Breast epithelium (tissue), 3 donors: ENCODE data around the gene BMP10.

ENCODE experiments used
- CTCF ChIP-seq, 3 donors: fragments of 450-650 bp; IDR thresholded peaks; one replicate each; pipeline ENCODE4 v1.5.1; 2016 to 2017; ENCODE audit warnings: antibody characterized with exemption in 3 of 3, mild to moderate bottlenecking in 3 of 3, moderate library complexity in 3 of 3
- POLR2A ChIP-seq: fragments of 450-650 bp; IDR thresholded peaks from one replicate; pipeline ENCODE4 v1.6.1; 2016; ENCODE audit warnings: antibody characterized with exemption, mild to moderate bottlenecking, moderate library complexity
- POLR2AphosphoS5 ChIP-seq, 3 donors: sonication (generic); formaldehyde crosslinking; IDR thresholded peaks; one replicate each; pipeline ENCODE4 v1.6.1; 2017; ENCODE audit warnings: antibody characterized with exemption in 3 of 3

- TF ChIP-seq CTCF (IDR thresholded peaks at IDR 0.05) = no peak
- TF ChIP-seq POLR2AphosphoS5 (IDR thresholded peaks at IDR 0.05) = no peak
- no peak for TF ChIP-seq POLR2A
Measured at GRCh38 chr2:68849579-68850030, 21.6 kb downstream of the BMP10 start.
